ENCODE measurements around the gene RASAL2.

Gene RASAL2

GRCh38 chr1:178512566-178513277 is 418.8 kb downstream of the RASAL2 start, which contains the start of gene TEX35:
Gene TEX35, plus strand, starts transcription at chr1:178513109. Its CDS starts 80 bp downstream, at chr1:178513189.
- Histone ChIP-seq H3K9ac (ENCODE audit: insufficient read length) (no peak within 1 kb of the TSS), H3K4me3 (0 out of 2 replicates have a peak within 1 kb of the TSS, but pooled peaks have one; percentile 26), H3K9me3 (ENCODE audit: low read depth, low read length) (no peaks in the 10 kb centered on the region), H3K36me3 (ENCODE audit: insufficient read depth, low read length) (no peaks in the 10 kb centered on the region), H3K27ac (no peak within 1 kb of the TSS)
- no peak for DNase-seq (ENCODE audit: low read depth, low spot score)
- no peak for TF ChIP-seq EZH2 (IDR thresholded peaks at IDR 0.05)
- no peak for TF ChIP-seq POLR2AphosphoS5 (IDR thresholded peaks at IDR 0.05; ENCODE audit: borderline replicate concordance, low read depth, low read length)
- TF ChIP-seq FOXP2 (optimal IDR thresholded peaks at IDR 0.05; ENCODE audit: control extremely low read depth, extremely low read length, insufficient read depth) = no peak

- 0 out of 2 replicates have a peak overlapping the region, but pooled peaks have one; percentile 26 for H3K4me3 ChIP-seq
- H3K9ac ChIP-seq (ENCODE audit: insufficient read length) = no peak overlapping the region
- no peak for DNase-seq (ENCODE audit: low read depth, low spot score)
- H3K36me3 ChIP-seq (ENCODE audit: insufficient read depth, low read length) = no peaks in the 10 kb centered on the region
- TF ChIP-seq POLR2AphosphoS5 (IDR thresholded peaks at IDR 0.05; ENCODE audit: borderline replicate concordance, low read depth, low read length) (no peak), FOXP2 (optimal IDR thresholded peaks at IDR 0.05; ENCODE audit: control extremely low read depth, extremely low read length, insufficient read depth) (no peak), EZH2 (IDR thresholded peaks at IDR 0.05) (no peak)
- H3K27ac ChIP-seq = no peak overlapping the region
- no peaks in the 10 kb centered on the region for H3K9me3 ChIP-seq (ENCODE audit: low read depth, low read length)
These were observed 419.5 kb downstream of the RASAL2 start for GRCh38 chr1:178513278-178513983.

GRCh38 chr1:178516110-178516509 is 422.2 kb downstream of the RASAL2 start:
- no peak overlapping the region for H3K9ac ChIP-seq (ENCODE audit: insufficient read length)
- H3K9me3 ChIP-seq (ENCODE audit: low read depth, low read length) = no peaks in the 10 kb centered on the region
- no peak overlapping the region for H3K4me3 ChIP-seq
- DNase-seq (ENCODE audit: low read depth, low spot score) = no peak
- no peaks in the 10 kb centered on the region for H3K36me3 ChIP-seq (ENCODE audit: insufficient read depth, low read length)
- no peak overlapping the region for H3K27ac ChIP-seq
- TF ChIP-seq EZH2 (IDR thresholded peaks at IDR 0.05) = no peak
- TF ChIP-seq FOXP2 (optimal IDR thresholded peaks at IDR 0.05; ENCODE audit: control extremely low read depth, extremely low read length, insufficient read depth) = no peak
- no peak for TF ChIP-seq POLR2AphosphoS5 (IDR thresholded peaks at IDR 0.05; ENCODE audit: borderline replicate concordance, low read depth, low read length)

- DNase-seq (ENCODE audit: low read depth, low spot score) = no peak
- Histone ChIP-seq H3K36me3 (ENCODE audit: insufficient read depth, low read length) (no peaks in the 10 kb centered on the region), H3K9ac (ENCODE audit: insufficient read length) (no peak overlapping the region), H3K9me3 (ENCODE audit: low read depth, low read length) (no peaks in the 10 kb centered on the region), H3K27ac (no peak overlapping the region), H3K4me3 (no peak overlapping the region)
- TF ChIP-seq POLR2AphosphoS5 (IDR thresholded peaks at IDR 0.05; ENCODE audit: borderline replicate concordance, low read depth, low read length) (no peak), FOXP2 (optimal IDR thresholded peaks at IDR 0.05; ENCODE audit: control extremely low read depth, extremely low read length, insufficient read depth) (no peak), EZH2 (IDR thresholded peaks at IDR 0.05) (no peak)
These were observed 425.0 kb downstream of the RASAL2 start for GRCh38 chr1:178518894-178519293.

DNA sequence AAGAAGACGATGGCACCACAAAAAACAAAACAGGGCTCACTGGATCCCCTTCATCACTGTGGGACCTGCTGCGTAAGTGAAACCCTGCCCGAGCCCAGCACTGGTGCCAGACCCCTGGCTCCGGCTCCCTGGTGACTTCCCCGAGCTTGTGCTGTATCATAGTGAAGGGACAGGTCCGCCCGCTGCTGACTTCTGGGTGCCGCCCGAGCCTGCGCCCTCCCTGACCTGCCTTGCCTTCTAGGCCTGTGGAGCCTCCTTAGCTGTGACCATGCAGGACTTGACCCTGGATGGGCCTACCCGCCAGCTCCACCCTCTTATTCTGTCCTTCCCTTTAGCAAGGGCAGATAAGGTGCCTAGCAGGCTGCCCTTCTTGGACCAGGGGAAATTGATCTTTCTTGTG is 426.9 kb downstream of the RASAL2 start:
- H3K9me3 ChIP-seq (ENCODE audit: low read depth, low read length) = no peaks in the 10 kb centered on the region
- H3K4me3 ChIP-seq = no peak overlapping the region
- H3K9ac ChIP-seq (ENCODE audit: insufficient read length) = no peak overlapping the region
- H3K36me3 ChIP-seq (ENCODE audit: insufficient read depth, low read length) = no peaks in the 10 kb centered on the region
- no peak for TF ChIP-seq EZH2 (IDR thresholded peaks at IDR 0.05)
- TF ChIP-seq FOXP2 (optimal IDR thresholded peaks at IDR 0.05; ENCODE audit: control extremely low read depth, extremely low read length, insufficient read depth) = no peak
- no peak for TF ChIP-seq POLR2AphosphoS5 (IDR thresholded peaks at IDR 0.05; ENCODE audit: borderline replicate concordance, low read depth, low read length)
- no peak for DNase-seq (ENCODE audit: low read depth, low spot score)
- H3K27ac ChIP-seq = no peak overlapping the region

GRCh38 chr1:178521241-178521640 is 427.3 kb downstream of the RASAL2 start:
- no peak for TF ChIP-seq EZH2 (IDR thresholded peaks at IDR 0.05)
- TF ChIP-seq POLR2AphosphoS5 (IDR thresholded peaks at IDR 0.05; ENCODE audit: borderline replicate concordance, low read depth, low read length) = no peak
- TF ChIP-seq FOXP2 (optimal IDR thresholded peaks at IDR 0.05; ENCODE audit: control extremely low read depth, extremely low read length, insufficient read depth) = no peak
- Histone ChIP-seq H3K27ac (no peak overlapping the region), H3K36me3 (ENCODE audit: insufficient read depth, low read length) (no peaks in the 10 kb centered on the region), H3K9ac (ENCODE audit: insufficient read length) (no peak overlapping the region), H3K9me3 (ENCODE audit: low read depth, low read length) (no peaks in the 10 kb centered on the region), H3K4me3 (no peak overlapping the region)
- DNase-seq (ENCODE audit: low read depth, low spot score) = no peak

DNA sequence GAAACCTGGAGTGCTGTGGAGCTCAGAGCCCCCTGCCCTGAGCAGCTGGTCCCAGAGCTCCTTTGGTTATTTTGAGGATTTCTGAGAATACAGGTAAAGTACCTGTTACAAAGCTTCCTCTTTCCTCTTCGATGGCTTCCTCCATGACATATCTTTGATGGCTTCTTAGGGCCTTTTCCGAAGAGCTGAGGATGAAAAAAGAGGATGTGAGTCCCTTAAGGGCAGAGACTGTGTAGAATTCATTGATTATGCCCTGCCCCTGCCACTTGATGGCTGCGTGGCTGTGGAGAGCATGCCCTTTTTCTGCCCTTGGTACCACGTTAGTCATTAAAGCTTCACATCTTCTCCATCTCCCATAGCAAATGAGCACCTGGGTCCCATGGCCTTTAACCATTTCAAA is 433.2 kb downstream of the RASAL2 start:
- no peak overlapping the region for H3K27ac ChIP-seq
- no peaks in the 10 kb centered on the region for H3K9me3 ChIP-seq (ENCODE audit: low read depth, low read length)
- no peaks in the 10 kb centered on the region for H3K36me3 ChIP-seq (ENCODE audit: insufficient read depth, low read length)
- no peak for TF ChIP-seq POLR2AphosphoS5 (IDR thresholded peaks at IDR 0.05; ENCODE audit: borderline replicate concordance, low read depth, low read length)
- TF ChIP-seq FOXP2 (optimal IDR thresholded peaks at IDR 0.05; ENCODE audit: control extremely low read depth, extremely low read length, insufficient read depth) = no peak
- no peak for TF ChIP-seq EZH2 (IDR thresholded peaks at IDR 0.05)
- no peak overlapping the region for H3K9ac ChIP-seq (ENCODE audit: insufficient read length)
- DNase-seq (ENCODE audit: low read depth, low spot score) = no peak
- no peak overlapping the region for H3K4me3 ChIP-seq

DNA sequence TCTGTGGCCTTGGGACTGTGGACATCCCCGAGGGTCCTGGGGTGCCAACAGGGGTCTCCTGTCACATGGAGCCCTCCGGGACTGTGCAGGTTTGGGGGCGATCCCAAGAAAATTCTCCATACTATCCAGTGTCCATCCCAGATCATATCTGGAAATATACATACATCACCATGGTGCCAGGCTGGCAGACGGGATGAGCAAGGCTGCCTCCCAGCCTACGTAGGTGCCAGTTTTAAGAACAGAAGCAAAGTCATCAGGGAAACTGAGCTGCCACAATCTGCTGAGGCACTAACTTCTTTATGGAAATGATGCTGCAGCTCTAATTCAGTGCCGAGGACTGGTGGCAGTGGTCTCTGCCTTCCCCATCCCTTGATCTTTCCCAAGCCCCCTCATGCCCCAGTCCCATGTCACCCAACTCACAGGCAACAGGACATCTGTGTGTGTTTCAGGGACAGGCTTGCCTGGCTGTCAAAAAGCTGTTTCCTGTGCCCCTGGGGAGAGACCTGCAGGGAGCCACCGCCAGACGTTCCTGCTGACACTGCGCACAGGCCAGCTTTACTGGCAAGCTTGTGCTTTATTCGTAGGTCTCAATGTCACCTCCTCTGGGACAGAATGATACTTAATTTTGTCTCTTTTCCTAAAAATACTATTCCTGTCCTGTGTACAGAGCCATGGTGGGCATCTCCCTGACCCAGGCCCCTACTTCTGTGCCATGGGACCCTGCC is 434.5 kb downstream of the RASAL2 start:
- TF ChIP-seq POLR2AphosphoS5 (IDR thresholded peaks at IDR 0.05; ENCODE audit: borderline replicate concordance, low read depth, low read length) (no peak), FOXP2 (optimal IDR thresholded peaks at IDR 0.05; ENCODE audit: control extremely low read depth, extremely low read length, insufficient read depth) (no peak), EZH2 (IDR thresholded peaks at IDR 0.05) (no peak)
- Histone ChIP-seq H3K27ac (no peak overlapping the region), H3K9me3 (ENCODE audit: low read depth, low read length) (no peaks in the 10 kb centered on the region), H3K36me3 (ENCODE audit: insufficient read depth, low read length) (no peaks in the 10 kb centered on the region), H3K9ac (ENCODE audit: insufficient read length) (no peak overlapping the region), H3K4me3 (no peak overlapping the region)
- no peak for DNase-seq (ENCODE audit: low read depth, low spot score)
